Measurements from ENCODE around the gene SESN1. TPM values are rescaled to one million over a fixed set of nuclear protein-coding genes. Genes with fewer than 3 reads are reported as not detected.

Gene SESN1
- total and polyA plus RNA-seq, 3 donors from 2014 or later, result 82.0 to 152 (median 132) TPM

DNA sequence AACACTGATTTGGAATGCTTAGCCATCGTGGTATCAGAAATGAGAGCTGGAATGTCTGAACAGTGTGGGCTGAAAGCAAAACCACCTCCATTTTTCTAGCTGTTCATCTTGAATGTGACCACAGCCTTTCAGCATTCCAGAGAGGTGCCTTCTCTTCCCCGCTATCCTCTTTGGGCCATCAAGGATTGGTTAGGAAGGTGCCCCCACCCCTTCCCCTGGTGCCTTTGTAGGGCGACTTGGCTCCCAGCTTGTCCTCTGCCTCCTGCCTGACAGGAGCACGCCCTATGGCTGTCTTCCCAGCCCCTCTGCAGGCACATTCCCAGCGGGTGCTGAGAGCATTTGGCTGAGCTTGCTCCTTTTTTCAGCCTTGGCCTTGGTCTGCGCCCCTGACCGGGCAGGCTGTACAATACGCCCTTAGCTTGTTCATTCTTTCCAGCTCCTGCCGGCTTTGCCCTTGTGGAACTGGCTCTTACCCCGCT is 148.9 kb downstream of the SESN1 start:
- no peak overlapping the region for H3K4me3 ChIP-seq
- intact Hi-C loops (cut with DNase I; ENCODE audit: low total_unique reads), result loop anchor here (5.0 kb wide), 1 partner anchor 403 kb away; no protein-coding TSS in a partner anchor
- H3K27me3 ChIP-seq, result no peaks in the 10 kb centered on the region
- H3K4me1 ChIP-seq, result peaks cover 52% of the 10 kb centered on the region
- no peaks in the 10 kb centered on the region for H3K36me3 ChIP-seq (ENCODE audit: low read depth, missing control alignments)
- peak overlapping the region; percentile 84 to 88 for H3K27ac ChIP-seq
- WGBS, 2 donors, result 32 to 51% methylated on average over 10 of the region's 10 CpGs
- peak; percentile 86 for DNase-seq
- H3K9me3 ChIP-seq, result no peaks in the 10 kb centered on the region
- TF ChIP-seq, protein P1, sequence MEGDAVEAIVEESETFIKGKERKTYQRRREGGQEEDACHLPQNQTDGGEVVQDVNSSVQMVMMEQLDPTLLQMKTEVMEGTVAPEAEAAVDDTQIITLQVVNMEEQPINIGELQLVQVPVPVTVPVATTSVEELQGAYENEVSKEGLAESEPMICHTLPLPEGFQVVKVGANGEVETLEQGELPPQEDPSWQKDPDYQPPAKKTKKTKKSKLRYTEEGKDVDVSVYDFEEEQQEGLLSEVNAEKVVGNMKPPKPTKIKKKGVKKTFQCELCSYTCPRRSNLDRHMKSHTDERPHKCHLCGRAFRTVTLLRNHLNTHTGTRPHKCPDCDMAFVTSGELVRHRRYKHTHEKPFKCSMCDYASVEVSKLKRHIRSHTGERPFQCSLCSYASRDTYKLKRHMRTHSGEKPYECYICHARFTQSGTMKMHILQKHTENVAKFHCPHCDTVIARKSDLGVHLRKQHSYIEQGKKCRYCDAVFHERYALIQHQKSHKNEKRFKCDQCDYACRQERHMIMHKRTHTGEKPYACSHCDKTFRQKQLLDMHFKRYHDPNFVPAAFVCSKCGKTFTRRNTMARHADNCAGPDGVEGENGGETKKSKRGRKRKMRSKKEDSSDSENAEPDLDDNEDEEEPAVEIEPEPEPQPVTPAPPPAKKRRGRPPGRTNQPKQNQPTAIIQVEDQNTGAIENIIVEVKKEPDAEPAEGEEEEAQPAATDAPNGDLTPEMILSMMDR (IDR thresholded peaks at IDR 0.05), result no peak
- no peak for TF ChIP-seq POLR2A (IDR thresholded peaks at IDR 0.05)

DNA sequence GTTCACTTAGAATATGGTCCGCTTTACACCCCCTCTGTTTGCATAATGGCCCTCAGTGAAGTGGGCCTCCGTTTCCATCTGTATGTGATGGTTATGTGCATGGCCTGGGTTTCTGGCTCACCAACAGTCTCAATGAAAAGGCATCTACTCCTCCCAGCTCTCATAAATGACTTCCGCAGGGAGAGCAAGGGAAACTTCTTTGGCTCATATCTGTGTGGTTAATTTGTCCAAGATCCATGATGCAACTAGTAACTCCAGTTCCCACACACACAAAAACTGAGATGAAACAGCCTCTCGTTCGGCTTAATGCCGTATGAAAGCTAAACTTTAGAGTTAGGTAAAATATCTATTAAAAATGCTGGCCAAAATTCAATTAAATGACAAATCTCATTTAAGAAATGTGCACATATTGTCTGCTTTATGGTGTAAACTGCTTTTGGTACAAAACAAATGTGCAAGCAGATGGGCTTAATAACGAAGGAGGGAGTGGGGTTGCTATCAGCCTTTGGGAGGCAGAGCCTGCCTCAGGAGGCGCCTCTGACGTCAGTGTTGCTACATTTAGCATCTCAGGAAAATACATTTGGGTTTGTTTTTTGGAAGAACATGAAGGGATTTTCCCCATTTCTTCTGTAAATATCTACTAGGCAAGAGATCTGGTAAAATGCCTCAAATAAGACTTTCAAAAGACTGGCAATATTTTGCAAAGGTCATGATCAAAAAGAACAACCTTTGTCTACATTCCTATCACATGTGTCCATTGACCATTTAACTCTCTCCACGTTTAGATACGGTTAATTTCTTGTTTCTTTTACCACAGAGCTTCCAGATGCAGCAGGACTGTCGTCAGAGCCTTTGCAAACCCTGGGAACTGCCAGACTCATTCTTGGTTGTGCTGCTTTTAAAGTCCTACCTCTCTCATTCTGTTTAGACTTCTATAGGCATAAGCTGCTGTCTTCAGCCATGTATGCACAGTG is 149.7 kb downstream of the SESN1 start:
- Histone ChIP-seq H3K4me3 (no peak overlapping the region), H3K4me1 (peaks cover 51% of the 10 kb centered on the region), H3K27ac (peak overlapping the region; percentile 84 to 88), H3K27me3 (no peaks in the 10 kb centered on the region), H3K9me3 (no peaks in the 10 kb centered on the region), H3K36me3 (ENCODE audit: low read depth, missing control alignments) (no peaks in the 10 kb centered on the region)
- WGBS, 2 donors, result 23 to 45% methylated on average over 12 of the region's 12 CpGs
- peak; percentile 89 for DNase-seq
- TF ChIP-seq, protein P1 (IDR thresholded peaks at IDR 0.05), result no peak
- TF ChIP-seq POLR2A (IDR thresholded peaks at IDR 0.05), result no peak
- intact Hi-C loops (cut with DNase I; ENCODE audit: low total_unique reads), result loop anchor here (5.0 kb wide), 1 partner anchor 403 kb away; no protein-coding TSS in a partner anchor

DNA sequence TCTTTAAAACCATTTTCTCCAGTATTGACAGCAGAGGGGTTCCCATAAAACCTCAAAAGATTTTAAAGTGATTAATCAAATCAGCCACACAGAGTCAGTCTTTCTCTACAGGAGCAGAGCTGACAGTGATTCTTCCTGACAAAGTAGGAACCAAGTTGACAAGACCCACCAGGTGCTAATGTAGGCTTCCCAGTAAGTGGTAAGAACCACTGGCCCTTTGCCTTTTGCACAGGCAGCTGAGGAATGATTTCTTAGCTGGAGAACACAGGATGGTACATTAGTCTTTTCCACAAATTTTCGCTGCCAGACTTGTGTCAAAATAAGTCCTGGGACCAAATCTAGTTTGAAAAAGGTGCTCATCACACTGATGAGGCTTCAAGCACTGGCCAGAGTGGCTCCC is 150.6 kb downstream of the SESN1 start:
- DNase-seq, result no peak
- intact Hi-C loops (cut with DNase I; ENCODE audit: low total_unique reads), result no loop called here
- no peaks in the 10 kb centered on the region for H3K36me3 ChIP-seq (ENCODE audit: low read depth, missing control alignments)
- peak overlapping the region; percentile 84 to 88 for H3K27ac ChIP-seq
- no peak overlapping the region for H3K4me3 ChIP-seq
- H3K27me3 ChIP-seq, result no peaks in the 10 kb centered on the region
- 100% methylated on average over 1 of the region's 1 CpG for WGBS, 2 donors
- peaks cover 51% of the 10 kb centered on the region for H3K4me1 ChIP-seq
- no peaks in the 10 kb centered on the region for H3K9me3 ChIP-seq
- TF ChIP-seq, protein P1 (IDR thresholded peaks at IDR 0.05), result no peak

DNA sequence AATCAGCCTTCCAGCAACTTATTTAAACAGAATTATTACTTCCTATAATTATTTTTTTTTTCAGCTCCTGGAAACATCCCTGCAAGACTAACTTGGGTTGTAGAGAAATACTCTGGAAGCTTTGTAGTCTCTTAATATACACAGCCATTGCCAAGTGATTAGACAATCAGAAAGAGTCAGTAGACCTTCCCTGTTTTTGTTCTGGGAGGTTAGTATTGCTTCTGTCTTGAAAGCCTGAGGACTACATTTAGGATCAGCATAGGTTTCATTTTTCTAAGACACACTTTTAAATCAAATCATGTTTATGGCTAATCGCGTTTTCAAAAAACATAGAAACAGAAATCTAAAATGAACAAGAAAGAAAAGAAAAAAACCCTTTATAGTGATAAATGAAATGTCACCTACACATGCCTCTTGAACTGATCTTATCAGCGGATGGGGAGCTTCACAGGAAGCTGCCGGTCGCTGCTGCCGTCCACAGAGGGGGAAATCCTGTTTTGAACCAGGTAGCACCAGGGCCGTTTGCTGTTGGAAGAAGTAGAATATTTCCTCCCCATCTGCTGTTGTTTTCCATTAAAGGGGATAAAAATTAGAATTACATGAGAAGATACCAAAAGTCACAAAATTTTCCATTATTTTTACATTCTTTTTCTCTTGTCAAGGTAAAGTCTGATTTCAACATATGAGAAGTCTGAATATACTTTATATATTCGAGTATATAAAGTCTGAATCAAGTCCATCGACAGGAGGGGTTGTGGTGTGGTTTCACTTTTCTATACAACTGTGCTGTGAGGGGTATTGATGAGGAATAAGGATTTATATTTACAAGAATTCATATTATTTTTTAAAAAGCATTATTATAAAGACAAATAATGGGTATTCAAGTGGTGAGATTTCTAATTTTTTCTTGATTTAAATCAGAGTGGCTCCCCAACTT is 151.8 kb downstream of the SESN1 start:
- Histone ChIP-seq H3K4me1 (peaks cover 41% of the 10 kb centered on the region), H3K36me3 (ENCODE audit: low read depth, missing control alignments) (no peaks in the 10 kb centered on the region), H3K27ac (peak overlapping the region; percentile 84 to 88), H3K9me3 (no peaks in the 10 kb centered on the region), H3K27me3 (no peaks in the 10 kb centered on the region), H3K4me3 (no peak overlapping the region)
- no peak for TF ChIP-seq POLR2A (IDR thresholded peaks at IDR 0.05)
- TF ChIP-seq, protein P1 (IDR thresholded peaks at IDR 0.05), result no peak
- intact Hi-C loops (cut with DNase I; ENCODE audit: low total_unique reads), result no loop called here
- DNase-seq, result no peak
- 69 to 74% methylated on average over 9 of the region's 9 CpGs for WGBS, 2 donors
